GM19452 (cell line): ENCODE results near the gene RGS10.
"Not testable (repeated sequence)": the region's sequence is repeated elsewhere in the genome, so short reads cannot be mapped to it uniquely, and the experiment has no call there.

ENCODE experiments used
- ATAC-seq: cut with Tn5 transposase; IDR thresholded peaks from one replicate; pipeline ENCODE4 v1.9.1; 2021; ENCODE audit not compliant: unreplicated experiment

RGS10 gene

DNA sequence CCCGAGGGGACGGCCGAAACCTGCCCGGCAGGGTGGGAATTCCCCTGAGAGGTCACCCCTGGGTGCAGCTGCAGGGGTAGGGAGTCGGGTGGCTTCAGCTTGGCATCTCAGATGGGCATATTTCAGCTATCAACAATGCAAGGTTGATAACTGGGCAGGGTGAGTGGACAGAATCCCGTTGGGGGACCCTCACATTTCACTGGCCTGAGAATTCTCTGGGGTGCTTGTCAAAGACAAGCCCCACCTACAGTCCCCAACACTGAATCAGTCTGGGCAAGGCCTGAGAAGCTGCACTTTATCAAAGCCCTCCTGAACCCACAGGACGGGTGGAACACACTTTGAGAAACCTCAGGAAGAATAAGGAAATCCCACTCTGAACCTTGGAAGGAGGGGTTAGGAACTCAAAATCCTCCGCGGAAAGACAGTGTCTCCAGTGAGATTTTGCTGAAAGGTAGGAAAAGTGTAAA is 3.1 kb downstream of the RGS10 start:
- no peak for ATAC-seq

DNA sequence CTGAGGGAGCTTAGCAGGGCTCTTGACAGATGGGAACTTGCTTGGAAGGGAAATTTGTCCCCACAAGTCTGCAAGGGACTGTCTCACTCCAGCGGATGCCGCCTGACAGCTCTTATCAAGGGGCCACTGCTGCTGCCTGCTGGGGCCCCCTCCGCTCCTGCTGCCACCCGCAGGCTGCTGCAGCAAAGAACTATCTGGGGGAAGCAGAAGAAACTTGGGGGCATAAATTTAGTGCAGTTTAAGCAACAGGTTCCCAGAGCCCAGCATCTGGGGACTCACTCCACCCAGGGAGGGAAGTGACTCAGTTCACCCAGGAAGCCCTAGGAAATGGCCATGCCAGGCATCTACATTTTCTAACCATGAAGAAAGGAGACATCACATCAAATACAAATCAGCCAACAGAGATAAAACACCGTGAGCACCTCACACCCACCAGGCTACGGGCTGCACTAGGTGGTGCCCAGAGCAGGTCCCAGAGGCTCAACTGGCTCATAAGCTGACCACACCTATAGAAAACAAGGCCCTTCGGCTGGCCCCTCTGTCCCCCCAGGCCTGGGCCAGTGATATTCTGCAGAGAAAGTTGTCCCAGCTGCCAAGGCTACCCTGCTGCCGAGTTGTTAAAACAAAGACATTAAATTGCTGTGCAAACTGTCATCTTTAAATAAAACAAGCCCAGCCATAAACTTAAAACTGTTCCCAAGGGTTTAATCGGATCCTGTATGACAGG is 3.7 kb downstream of the RGS10 start:
- no peak for ATAC-seq

DNA sequence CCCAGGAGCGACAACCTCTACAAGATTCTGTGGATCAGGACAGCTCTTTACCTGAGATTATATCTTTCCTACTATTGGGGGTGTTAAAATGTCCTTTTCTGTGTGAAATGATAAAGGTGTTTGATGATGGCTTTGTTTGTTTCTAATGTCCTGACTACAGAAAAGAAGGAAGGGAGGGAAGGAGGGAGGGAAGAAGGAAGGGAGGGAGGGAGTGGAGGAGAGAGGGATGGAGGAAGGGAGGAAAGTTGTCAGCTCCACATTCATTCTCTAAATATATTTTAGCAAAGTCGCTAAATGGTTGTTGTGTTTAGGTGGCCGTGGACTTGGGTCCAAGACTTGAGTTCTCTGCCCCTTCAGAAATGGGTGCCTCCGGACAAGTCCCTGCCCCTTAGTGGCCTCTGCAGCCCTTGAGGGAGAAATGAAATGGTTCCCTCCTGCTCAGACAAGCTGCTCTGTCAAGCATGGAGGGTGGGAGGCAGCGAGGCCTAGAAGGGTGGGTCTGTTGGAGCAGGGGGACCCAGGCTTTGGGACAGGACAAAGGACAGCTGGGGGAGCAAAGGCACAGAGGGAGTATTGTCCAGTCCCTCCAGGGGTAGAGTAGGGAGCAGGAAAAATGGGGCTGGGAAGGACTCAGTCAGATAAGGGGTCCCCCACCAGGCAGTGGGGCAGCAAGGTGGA is 4.4 kb downstream of the RGS10 start:
- no peak for ATAC-seq

DNA sequence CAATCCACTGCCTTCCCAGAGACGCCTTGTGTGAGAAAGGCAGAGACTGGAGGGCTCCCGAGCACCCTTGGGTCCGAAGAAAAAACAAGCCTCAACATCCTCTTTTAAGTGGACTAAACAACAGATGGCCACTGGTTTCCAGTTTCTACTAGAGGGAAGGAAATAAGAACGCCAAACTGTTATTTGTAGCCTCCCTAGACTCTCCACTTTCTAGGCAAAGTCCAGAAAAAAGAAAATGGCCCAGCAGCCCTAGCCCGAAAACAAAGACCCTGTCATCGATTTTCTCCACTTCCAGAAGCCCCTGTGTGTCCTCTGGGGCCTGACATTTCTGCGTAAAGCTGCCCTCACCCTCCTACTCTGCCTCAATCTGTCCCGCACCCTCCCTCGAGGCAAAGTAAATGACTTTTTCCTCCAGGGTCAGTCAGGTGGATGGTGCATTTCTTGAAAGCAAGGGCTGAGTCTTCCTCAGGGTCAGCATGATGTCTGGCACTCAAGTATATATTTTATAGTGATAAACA is 6.0 kb downstream of the RGS10 start:
- no peak for ATAC-seq

DNA sequence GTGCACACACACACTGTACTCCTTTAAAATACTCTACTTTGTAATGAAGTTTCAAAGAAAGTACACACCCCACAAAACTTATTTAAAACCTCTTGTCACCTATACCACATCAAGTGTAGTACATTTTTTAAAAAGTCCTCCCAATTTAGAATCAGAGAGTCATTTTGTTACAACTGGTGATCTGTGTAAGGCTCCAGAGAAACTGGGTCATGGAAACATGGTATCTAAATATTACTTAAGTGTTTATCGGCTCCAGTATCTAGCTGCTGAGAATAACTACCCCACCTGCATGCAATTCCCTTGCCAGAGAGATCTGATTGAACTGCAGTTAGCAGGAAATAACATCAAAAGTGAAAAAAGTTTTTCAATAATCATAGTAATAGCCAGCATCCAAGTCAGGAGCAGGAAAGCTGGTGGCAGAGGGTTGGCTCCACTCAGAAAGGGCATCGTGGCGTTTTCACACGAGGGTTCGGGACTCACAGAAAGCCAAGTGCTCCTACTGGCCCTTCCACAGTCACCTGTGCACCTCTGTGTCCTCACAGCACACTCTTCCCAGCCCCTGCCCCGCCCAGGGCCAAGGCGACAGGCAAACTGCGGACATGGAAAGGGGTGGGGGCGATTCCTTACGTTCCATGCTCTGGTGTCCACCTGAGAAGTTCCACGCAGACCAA is 6.5 kb downstream of the RGS10 start:
- no peak for ATAC-seq

DNA sequence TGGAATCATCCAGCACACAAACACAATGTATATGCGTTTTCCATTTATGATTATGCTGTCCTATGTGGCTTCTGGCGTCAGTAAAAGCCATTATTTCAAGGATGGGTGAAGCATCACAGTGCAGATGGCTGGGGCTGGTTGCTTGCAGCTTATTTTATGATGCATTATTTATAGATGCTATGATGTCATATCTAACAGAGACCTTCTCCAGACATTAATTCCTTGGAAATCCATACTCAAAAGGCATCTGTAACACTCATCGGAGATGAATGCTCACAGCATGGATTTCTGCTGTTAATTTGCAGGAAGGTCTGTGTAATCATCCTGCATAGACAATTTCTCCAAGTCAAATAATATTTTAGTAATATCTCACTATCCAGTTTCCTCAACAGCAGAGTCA is 7.2 kb downstream of the RGS10 start:
- ATAC-seq, result no peak

DNA sequence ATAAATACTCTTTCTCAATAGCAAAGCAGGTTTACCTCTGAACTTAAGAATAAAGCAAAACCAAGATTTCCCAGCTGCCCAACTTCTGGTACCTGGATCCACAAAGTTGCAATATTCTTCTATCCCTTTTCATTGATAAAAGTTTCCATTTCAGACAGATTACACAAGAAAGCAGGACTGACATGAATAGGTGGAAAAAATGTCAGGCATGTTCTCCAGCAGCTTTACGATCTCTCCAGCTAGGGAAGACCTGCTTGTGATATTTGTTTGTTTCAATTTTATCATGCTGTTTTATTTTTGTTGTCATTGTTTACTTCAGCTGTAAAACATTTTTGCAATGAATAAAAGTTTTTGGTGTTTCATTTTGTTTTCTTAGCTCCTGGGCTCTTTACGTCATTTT is 9.0 kb downstream of the RGS10 start:
- no peak for ATAC-seq

DNA sequence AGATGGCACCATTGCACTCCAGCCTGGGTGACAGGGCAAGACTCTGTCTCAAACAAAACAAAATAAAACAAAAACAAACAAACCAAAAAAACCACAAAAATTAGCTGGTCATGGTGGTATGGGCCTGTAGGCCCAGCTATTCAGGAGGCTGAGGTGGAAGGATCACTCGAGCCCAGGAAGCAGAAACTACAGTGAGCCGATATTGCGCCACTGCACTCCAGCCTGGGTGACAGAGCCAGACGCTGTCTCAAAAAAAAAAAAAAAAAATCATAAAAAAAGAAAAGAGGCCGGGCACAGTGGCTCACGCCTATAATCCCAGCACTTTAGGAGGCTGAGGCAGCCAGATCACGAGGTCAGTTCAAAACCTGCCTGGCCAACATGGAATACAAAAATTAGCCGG is 9.7 kb downstream of the RGS10 start:
- ATAC-seq, result not testable (repeated sequence)

DNA sequence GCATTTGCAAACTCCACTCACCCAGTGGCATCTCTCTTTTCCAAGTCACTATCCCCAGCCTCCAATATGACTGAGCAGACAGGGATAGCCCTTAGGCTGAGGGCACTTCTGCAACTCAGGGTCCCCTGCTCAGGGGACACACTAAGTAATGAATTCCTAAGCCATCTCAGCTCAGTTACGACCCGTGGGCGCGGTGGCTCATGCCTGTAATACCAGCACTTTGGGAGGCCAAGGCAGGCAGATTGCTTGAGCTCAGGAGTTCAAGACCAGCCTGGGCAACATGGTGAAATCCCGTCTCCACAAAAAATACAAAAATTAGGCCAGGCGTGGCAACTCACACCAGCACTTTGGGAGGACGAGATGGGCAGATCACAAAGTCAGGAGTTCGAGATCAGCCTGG is 10.3 kb downstream of the RGS10 start:
- ATAC-seq, result not testable (repeated sequence)

DNA sequence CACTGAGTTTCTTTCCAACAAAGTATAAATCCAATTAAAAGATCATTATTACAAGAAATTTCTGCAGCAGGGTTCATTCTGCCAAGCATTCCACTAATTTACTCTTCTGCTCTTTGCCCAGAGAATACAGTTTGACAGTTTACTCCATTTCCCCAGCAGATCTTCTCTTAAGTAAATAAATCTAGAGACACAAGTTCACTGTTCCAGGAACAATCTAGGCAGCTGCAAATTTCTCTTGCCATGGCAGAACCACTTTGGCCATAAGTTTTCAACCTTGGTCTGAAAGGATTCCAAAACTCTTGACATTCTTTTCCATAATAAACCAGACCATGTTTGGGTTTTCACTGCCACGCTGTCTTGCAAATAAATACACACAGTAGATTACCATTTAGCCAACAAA is 11.5 kb downstream of the RGS10 start:
- ATAC-seq, result no peak

DNA sequence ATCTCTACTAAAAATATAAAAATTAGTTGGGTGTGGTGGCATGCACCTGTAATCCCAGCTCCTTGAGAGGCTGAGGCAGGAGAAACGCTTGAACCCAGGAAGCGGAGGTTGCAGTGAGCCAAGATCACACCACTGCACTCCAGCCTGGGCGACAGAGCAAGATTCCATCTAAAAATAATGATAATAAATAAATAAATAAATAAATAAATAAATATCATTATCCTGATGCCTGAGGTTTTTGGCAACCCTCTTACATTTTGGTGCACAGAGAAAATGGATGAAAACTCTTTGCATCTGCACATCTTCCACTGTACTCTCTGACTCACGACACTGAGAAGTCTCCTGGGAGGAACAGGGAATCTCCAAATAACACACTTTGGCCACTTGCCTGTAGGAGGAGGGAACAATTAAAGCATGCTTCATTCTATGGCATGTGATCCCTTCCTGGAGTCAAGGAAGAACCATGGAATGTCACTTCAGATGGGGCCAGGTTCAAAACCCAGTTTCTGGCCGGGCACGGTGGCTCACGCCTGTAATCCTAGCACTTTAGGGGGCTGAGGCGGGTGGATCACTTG is 13.8 kb downstream of the RGS10 start:
- ATAC-seq, result not testable (repeated sequence)

DNA sequence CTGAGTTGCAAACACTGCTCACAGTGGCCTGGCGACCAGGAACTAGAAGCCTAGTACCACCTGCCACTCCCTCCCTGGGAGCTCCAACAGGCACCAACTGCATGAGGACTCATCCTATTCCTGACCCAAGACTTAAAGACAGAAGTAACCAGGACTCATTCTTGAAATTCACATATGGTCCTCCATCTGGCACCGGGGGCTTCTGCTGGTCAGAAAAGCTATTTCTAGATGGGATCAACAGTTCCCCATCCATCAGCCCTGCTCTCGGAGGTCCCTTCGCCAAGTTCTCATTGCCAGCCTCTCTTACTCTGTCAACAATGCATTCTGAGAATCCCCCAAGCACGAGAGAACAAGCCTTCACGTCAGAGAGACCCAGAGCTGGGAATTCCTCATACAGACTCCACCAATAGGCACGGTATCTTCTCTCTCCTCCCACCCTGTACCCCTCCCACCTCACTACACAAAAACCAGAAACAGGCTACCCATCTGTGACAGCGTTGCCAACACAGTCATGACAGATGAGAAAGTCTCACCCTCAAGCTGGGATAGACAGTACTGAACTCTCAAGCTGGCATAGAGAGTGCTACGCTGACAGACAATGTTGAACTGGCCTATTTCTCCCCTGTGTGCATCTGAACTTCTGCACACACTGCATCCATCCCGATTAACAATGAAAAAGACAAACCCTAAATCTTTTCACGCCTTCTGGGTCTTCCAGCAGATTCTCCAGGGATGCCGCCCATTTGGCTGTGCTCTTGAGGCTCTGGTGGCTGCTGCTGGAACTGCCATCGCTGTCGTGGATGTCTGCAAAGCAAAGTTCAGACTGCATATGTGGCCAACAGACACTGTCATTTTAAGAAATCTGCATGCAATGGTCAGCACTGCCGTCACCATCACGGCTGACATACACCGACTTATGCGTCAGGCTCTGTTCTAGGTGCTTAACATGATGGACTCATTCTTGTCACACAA is 15.6 kb downstream of the RGS10 start:
- no peak for ATAC-seq

DNA sequence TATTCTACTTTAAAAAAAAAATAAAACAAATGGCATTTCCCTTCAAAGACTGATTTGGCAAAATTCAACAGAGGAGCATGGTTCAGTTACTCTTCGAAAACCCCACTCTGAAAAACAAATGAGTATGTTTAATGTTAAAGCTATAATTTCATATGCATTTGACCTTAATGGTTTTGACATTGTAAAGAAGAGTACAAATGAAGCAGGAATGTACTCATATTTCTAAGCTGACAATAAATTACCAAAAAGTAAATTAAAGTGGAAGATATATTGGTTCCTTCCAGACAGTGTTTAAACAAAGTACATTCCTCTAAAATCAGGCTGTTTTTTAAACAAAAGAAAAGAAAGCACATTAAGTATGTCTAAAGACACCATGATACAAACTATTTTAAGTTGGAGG is 16.4 kb downstream of the RGS10 start:
- ATAC-seq, result no peak

DNA sequence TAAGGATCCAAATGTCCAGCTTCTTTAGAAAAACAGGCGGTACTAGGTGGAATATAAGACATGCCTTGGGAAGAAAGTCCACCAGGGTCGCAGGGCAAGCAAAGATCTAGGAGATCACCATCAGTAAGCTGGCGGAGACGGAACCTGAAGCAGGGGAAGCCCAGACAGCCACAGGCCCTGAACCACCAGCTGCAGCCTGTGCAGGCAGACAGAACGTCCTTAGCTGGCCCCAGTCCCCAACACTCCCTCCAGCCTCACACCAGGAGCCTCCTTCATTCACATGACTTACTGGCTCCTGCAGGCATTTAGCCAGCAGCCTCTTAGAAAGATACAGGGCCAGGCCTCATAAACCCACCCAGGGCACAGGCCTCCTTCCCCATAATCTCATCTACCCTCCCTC is 17.4 kb downstream of the RGS10 start:
- ATAC-seq, result no peak

DNA sequence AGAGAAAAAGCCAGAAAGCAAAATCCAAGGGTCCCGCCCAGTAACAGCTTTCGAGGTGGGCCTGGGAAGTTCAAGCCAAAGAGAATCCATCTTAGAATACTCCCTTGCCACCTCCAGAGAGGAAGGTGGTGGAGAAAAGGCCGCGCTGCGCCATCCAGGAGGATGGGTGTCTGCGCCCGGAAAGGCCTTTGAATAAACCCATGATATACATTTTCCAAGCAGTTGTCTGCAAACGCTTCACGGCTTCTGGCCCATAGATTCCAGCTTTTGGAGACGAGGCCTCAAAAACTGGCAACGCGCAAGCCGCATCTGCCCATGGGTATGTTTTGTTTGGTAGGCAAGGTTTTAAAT is 17.8 kb downstream of the RGS10 start:
- no peak for ATAC-seq

DNA sequence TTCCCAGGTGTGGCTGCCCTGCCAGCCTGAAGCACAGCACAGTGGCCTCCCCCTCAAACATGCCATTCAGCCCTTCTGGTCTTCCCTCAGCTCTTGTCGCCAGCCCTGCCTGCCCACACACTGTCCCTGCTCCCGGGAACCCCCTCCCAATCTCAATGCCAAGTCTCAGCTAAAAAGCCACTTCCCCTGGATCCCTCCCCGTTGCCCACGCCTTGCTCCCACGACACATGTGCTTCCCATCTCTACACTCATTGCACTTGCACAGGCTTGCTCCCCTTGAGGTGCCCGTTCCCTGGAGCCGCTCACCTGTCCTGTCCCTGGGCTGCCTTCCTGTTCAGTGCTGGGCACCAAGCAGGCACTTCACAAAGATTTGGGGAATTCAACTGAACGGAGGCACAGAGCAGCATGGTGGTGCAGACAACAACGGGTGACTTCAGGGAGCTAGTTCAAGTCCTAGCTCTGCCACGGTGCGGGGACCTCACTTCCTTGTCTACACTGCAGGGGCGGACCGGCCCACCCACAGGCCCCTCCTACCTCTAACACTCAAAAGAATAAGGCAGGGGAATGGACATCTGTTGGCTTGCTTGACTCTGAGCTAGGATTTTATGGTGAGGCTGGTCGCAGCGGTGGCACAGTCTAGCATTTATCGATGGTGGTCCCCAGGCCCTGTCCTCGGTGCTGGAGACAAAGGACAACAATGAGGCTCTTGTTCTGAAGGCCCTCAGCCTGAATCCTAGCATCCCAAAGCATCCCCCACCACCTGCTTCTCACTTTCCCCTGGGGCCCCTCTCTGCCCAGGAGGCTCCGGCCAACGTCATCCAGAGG is 18.4 kb downstream of the RGS10 start:
- ATAC-seq, result no peak

DNA sequence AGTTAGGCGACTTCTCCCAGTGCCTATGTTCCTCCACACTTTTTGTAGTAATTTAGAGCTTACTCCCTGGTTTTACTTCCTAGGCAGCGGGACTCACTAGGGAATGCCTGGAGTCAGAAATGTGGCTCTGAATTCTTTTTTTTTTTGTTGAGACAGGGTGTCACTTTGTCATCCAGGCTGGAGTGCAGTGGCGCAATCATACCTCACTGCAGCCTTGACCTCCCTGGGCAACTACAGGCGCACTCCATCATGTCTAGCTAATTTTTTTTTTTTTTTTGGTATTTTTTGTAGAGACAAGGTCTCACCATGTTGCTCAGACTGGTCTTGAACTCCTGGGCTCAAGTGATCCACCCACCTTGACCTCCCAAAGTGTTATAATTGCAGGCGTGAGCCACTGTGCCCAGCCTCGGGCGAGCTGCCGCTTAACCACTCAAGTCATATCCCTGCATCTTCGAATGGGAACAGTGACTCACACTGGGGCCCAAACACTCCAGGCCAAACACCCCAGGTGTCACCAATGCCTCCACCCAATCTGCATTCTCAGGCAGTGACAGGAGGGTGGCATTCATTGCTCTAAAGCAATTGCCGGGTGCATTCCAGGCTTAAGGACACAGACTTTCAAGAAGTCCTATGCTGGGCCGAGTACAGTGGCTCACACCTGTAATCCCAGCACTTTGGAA is 19.6 kb downstream of the RGS10 start:
- ATAC-seq, result no peak

DNA sequence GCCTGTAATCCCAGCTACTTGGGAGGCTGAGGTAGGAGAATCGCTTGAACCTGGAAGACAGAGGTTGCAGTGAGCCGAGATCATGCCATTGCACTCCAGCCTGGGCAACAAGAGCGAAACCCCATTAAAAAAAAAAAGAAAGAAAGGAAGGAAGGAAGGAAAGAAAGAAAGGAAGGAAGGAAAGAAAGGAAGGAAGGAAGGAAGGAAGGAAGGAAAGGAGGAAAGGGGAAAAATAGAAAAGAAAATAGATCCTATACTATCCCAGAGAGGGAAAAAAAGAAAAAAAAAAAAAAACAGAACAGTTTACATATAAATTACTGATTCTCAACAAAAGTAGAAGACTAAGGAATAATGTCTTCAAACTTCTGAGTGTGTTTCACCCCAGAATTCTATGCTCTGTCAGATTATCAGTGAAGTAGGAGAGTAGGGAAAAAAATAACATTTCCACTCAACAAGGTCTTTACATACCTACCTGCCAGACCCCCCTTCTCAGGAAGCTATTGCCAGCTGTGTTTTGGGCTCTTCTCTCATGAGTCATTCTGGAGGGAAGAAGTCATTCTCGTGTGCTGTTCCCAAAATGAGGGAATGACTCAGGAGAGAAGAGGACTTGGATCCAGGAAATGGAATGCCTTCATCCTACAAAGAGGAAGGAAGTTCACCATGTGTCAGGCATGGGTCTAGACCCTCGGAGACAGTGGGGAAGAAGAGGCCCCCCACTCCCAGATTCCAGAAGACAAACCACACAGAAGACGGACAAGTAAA is 20.9 kb downstream of the RGS10 start:
- no peak for ATAC-seq
